Measurements from ENCODE around the gene C21orf58. TPM values are rescaled to one million over a fixed set of nuclear protein-coding genes. Genes with fewer than 3 reads are reported as not detected.
"Not testable (repeated sequence)": the region's sequence is repeated elsewhere in the genome, so short reads cannot be mapped to it uniquely, and the experiment has no call there.

The C21orf58 gene
- total and polyA plus RNA-seq, 2 experiments from 2014 or later: 17.7 to 23.9 TPM

DNA sequence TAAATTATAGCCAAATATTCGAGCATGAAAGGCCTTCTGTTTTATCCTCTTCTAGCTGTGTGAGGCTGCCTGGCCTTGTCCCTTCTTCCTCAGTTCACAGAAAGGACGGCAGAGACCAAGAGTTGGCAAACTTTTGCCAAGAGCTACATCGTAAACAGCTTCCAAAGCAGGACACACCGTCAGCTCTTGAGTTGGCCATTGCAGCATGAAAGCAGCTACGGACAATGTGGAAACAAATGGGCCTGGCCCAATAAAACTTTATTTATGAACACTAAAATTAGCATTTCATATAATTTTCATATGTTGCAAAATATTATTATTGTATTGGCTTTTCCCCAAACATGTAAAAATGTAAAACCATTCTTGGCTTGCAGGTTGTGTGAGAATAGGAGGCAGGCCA lies 10.7 kb downstream of the C21orf58 start:
- Mint-ChIP-seq H3K4me3 (no peak overlapping the region), H3K4me1 (no peaks in the 10 kb centered on the region; the same call in 2 of the 3 replicates), H3K9me3 (no peaks in the 10 kb centered on the region), H3K36me3 (ENCODE audit: low read depth) (peaks cover 40% of the 10 kb centered on the region; the same call in 2 of the 3 replicates), H3K27ac (no peak overlapping the region), H3K27me3 (ENCODE audit: insufficient read depth, low read depth, poor library complexity) (peaks cover 8% of the 10 kb centered on the region)
- Histone ChIP-seq H3K9me2 (ENCODE audit: insufficient read depth) (no peaks in the 10 kb centered on the region), H3K27me3 (ENCODE audit: insufficient read depth) (no peaks in the 10 kb centered on the region), H3K79me2 (replicated peaks; ENCODE audit: insufficient read depth) (no peaks in the 10 kb centered on the region), H3K36me3 (ENCODE audit: insufficient read depth) (peaks cover 21% of the 10 kb centered on the region), H3K27ac (ENCODE audit: low read depth) (no peak overlapping the region), H3F3A (replicated peaks; ENCODE audit: low read depth) (0 out of 2 replicates have a peak, but pooled peaks cover 3% of the 10 kb centered on the region), H3K4me3 (no peak overlapping the region), H3K4me2 (no peak overlapping the region), H4K20me1 (replicated peaks; ENCODE audit: insufficient read depth) (no peaks in the 10 kb centered on the region; the same call in 1 of the 2 replicates), H3K4me1 (ENCODE audit: insufficient read depth) (peaks cover 5% of the 10 kb centered on the region; the same call in 1 of the 2 replicates), H2AFZ (no peak overlapping the region)
- TF ChIP-seq POLR2AphosphoS5 (IDR thresholded peaks at IDR 0.05; ENCODE audit: low read depth) (no peak), NANOG (IDR thresholded peaks at IDR 0.05; ENCODE audit: borderline replicate concordance) (no peak)
- no peak for DNase-seq (ENCODE audit: low spot score)
- no peak for ATAC-seq

- no peak for ATAC-seq
- no peak for TF ChIP-seq ETS1 (IDR thresholded peaks at IDR 0.05)
Observed at GRCh38 chr21:46311568-46311967, 12.1 kb downstream of the C21orf58 start.

GRCh38 chr21:46310260-46310659 lies 13.4 kb downstream of the C21orf58 start:
- not testable (repeated sequence) for H3K4me1 Mint-ChIP-seq; DNase-seq (ENCODE audit: low spot score)

More at GRCh38 chr21:46311568-46311967, 12.1 kb downstream of the C21orf58 start:
- Histone ChIP-seq H4K20me1 (replicated peaks; ENCODE audit: insufficient read depth) (no peaks in the 10 kb centered on the region; the same call in 1 of the 2 replicates), H2AFZ (no peak overlapping the region), H3K9me2 (ENCODE audit: insufficient read depth) (no peaks in the 10 kb centered on the region), H3K4me3 (no peak overlapping the region), H3F3A (replicated peaks; ENCODE audit: low read depth) (0 out of 2 replicates have a peak, but pooled peaks cover 3% of the 10 kb centered on the region), H3K27me3 (ENCODE audit: insufficient read depth) (no peaks in the 10 kb centered on the region), H3K4me2 (no peak overlapping the region), H3K36me3 (ENCODE audit: insufficient read depth) (peaks cover 21% of the 10 kb centered on the region), H3K4me1 (ENCODE audit: insufficient read depth) (no peaks in the 10 kb centered on the region), H3K27ac (ENCODE audit: low read depth) (no peak overlapping the region), H3K79me2 (replicated peaks; ENCODE audit: insufficient read depth) (no peaks in the 10 kb centered on the region)
- no peak overlapping the region for H3K4me3 Mint-ChIP-seq
- H3K4me1 Mint-ChIP-seq: no peaks in the 10 kb centered on the region
- peaks cover 6% of the 10 kb centered on the region for H3K27me3 Mint-ChIP-seq (ENCODE audit: insufficient read depth, low read depth, poor library complexity)
- H3K36me3 Mint-ChIP-seq (ENCODE audit: low read depth): peaks cover 44% of the 10 kb centered on the region
- no peaks in the 10 kb centered on the region for H3K9me3 Mint-ChIP-seq
- DNase-seq (ENCODE audit: low spot score): no peak
- H3K27ac Mint-ChIP-seq: no peak overlapping the region

GRCh38 chr21:46308431-46308830 lies 15.2 kb downstream of the C21orf58 start:
- peaks cover 32% of the 10 kb centered on the region for H3K36me3 ChIP-seq (ENCODE audit: insufficient read depth)
- H3K27me3 ChIP-seq (ENCODE audit: insufficient read depth): no peaks in the 10 kb centered on the region
- H3K27ac ChIP-seq (ENCODE audit: low read depth): no peak overlapping the region
- no peaks in the 10 kb centered on the region; the same call in 1 of the 2 replicates for H4K20me1 ChIP-seq (replicated peaks; ENCODE audit: insufficient read depth)
- H3K4me1 ChIP-seq (ENCODE audit: insufficient read depth): no peaks in the 10 kb centered on the region
- no peak overlapping the region for H2AFZ ChIP-seq
- no peak overlapping the region for H3K4me2 ChIP-seq
- no peaks in the 10 kb centered on the region for H3K79me2 ChIP-seq (replicated peaks; ENCODE audit: insufficient read depth)
- Mint-ChIP-seq H3K4me1 (no peaks in the 10 kb centered on the region), H3K36me3 (ENCODE audit: low read depth) (peaks cover 57% of the 10 kb centered on the region), H3K4me3 (no peak overlapping the region), H3K27ac (no peak overlapping the region), H3K27me3 (ENCODE audit: insufficient read depth, low read depth, poor library complexity) (peaks cover 4% of the 10 kb centered on the region), H3K9me3 (no peaks in the 10 kb centered on the region)
- no peak for DNase-seq (ENCODE audit: low spot score)
- no peak for ATAC-seq
- H3K4me3 ChIP-seq: no peak overlapping the region
- 0 out of 2 replicates have a peak, but pooled peaks cover 2% of the 10 kb centered on the region for H3F3A ChIP-seq (replicated peaks; ENCODE audit: low read depth)
- H3K9me2 ChIP-seq (ENCODE audit: insufficient read depth): no peaks in the 10 kb centered on the region
- TF ChIP-seq ZNF114 (CRISPR knock-in tag; IDR thresholded peaks at IDR 0.05) (no peak), STAT1 (IDR thresholded peaks at IDR 0.05; ENCODE audit: unreplicated experiment) (no peak), CREB1 (CRISPR knock-in tag; IDR thresholded peaks at IDR 0.05; ENCODE audit: low read depth) (no peak), EZH2 (IDR thresholded peaks at IDR 0.05; ENCODE audit: low read depth, unreplicated experiment) (no peak)

More at GRCh38 chr21:46310260-46310659, 13.4 kb downstream of the C21orf58 start:
- H3K27me3 Mint-ChIP-seq (ENCODE audit: insufficient read depth, low read depth, poor library complexity); ATAC-seq; H4K20me1 ChIP-seq (replicated peaks; ENCODE audit: insufficient read depth); H2AFZ ChIP-seq; H3K27ac ChIP-seq (ENCODE audit: low read depth); H3K27ac Mint-ChIP-seq; H3K9me2 ChIP-seq (ENCODE audit: insufficient read depth); H3K79me2 ChIP-seq (replicated peaks; ENCODE audit: insufficient read depth); H3K27me3 ChIP-seq (ENCODE audit: insufficient read depth); H3K4me2 ChIP-seq; H3K4me3 ChIP-seq; H3K4me3 Mint-ChIP-seq; H3F3A ChIP-seq (replicated peaks; ENCODE audit: low read depth); H3K4me1 ChIP-seq (ENCODE audit: insufficient read depth); H3K9me3 Mint-ChIP-seq: not testable (repeated sequence)
- H3K36me3 Mint-ChIP-seq (ENCODE audit: low read depth): peaks cover 51% of the 10 kb centered on the region
- H3K36me3 ChIP-seq (ENCODE audit: insufficient read depth): peaks cover 21% of the 10 kb centered on the region

All from GM23338 (cell line).